ENCODE measurements around the gene SLC50A1. TPM values are rescaled to one million over a fixed set of nuclear protein-coding genes. Genes with fewer than 3 reads are reported as not detected.

Gene SLC50A1
- total RNA-seq, 2 donors from 2014 or later: 3.7 to 10.0 TPM

DNA sequence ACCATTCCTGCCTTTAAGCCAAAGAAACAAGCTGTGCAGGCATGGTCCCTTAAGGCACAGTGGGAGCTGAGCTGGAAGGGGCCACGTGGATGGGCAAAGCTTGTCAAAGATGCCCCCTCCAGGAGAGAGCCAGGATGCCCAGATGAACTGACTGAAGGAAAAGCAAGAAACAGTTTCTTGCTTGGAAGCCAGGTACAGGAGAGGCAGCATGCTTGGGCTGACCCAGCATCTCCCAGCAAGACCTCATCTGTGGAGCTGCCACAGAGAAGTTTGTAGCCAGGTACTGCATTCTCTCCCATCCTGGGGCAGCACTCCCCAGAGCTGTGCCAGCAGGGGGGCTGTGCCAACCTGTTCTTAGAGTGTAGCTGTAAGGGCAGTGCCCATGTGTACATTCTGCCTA lies 1.3 kb upstream of the SLC50A1 start:
- no peak for DNase-seq (ENCODE audit: low spot score)
- H3K4me3 ChIP-seq: no peak overlapping the region
- peak overlapping the region; percentile 97 to 99 for H3K27ac ChIP-seq
- no peaks in the 10 kb centered on the region for H3K27me3 ChIP-seq
- H3K4me1 ChIP-seq: peaks cover 0 to 84% of the 10 kb centered on the region in 2 donors
- H3K36me3 ChIP-seq: peaks cover 39% of the 10 kb centered on the region
- no peaks in the 10 kb centered on the region for H3K9me3 ChIP-seq
- TF ChIP-seq, protein P1, sequence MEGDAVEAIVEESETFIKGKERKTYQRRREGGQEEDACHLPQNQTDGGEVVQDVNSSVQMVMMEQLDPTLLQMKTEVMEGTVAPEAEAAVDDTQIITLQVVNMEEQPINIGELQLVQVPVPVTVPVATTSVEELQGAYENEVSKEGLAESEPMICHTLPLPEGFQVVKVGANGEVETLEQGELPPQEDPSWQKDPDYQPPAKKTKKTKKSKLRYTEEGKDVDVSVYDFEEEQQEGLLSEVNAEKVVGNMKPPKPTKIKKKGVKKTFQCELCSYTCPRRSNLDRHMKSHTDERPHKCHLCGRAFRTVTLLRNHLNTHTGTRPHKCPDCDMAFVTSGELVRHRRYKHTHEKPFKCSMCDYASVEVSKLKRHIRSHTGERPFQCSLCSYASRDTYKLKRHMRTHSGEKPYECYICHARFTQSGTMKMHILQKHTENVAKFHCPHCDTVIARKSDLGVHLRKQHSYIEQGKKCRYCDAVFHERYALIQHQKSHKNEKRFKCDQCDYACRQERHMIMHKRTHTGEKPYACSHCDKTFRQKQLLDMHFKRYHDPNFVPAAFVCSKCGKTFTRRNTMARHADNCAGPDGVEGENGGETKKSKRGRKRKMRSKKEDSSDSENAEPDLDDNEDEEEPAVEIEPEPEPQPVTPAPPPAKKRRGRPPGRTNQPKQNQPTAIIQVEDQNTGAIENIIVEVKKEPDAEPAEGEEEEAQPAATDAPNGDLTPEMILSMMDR (IDR thresholded peaks at IDR 0.05): no peak

DNA sequence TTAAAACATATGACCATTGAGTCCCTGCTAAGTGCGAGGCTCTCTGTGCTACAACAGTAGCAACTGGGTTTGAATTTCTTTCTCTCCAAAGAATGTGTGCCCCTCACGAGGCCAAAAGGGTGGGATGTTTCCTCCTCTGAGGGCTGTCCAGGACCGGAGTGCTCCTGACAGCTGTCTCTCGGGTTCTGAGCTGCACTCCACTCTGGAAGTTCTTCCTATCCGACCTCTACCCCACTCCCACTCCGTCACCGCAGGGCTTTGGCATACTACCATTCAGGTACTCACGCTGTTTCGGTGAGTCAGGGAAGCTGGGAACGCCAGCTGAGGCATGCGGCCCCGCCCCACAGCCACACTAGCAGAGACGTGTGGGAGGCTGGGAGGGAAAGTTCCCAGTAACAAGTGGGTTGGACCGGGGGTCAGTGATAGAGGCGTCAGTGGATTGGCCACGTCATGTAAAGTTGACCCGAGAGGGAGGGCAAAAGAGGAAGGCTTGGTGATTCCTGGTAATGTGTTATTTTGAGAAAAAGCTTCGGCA lies 705 bp upstream of the SLC50A1 start:
- DNase-seq (ENCODE audit: low spot score): peak; percentile 97
- peaks cover 0 to 84% of the 10 kb centered on the region in 2 donors for H3K4me1 ChIP-seq
- peaks cover 39% of the 10 kb centered on the region for H3K36me3 ChIP-seq

DNA sequence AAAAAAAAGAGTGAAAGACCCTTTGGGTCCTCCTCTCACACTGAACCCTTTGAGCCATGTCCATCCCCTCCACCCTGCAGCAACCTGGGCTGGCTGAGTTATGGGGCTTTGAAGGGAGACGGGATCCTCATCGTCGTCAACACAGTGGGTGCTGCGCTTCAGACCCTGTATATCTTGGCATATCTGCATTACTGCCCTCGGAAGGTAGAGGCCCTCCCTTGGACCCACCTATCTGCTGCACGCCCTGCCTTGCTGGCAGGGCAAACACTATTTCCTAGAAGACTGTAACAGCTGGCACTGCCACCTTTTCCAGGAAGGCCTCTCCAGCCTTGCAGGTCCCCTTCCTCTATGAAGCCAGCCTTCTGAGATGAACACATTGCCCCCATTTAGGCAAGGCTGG lies 1.1 kb downstream of the SLC50A1 start:
- TF ChIP-seq, protein P1 (IDR thresholded peaks at IDR 0.05): no peak
- Histone ChIP-seq H3K27ac (peak overlapping the region; percentile 97 to 99), H3K4me3 (peak overlapping the region; percentile 65 to 74), H3K36me3 (peaks cover 31% of the 10 kb centered on the region), H3K9me3 (no peaks in the 10 kb centered on the region), H3K4me1 (peaks cover 0 to 66% of the 10 kb centered on the region in 2 donors), H3K27me3 (no peaks in the 10 kb centered on the region)
- DNase-seq (ENCODE audit: low spot score): no peak

More for the DNA sequence above, 705 bp upstream of the SLC50A1 start:
- no peaks in the 10 kb centered on the region for H3K9me3 ChIP-seq
- H3K27me3 ChIP-seq: no peaks in the 10 kb centered on the region
- TF ChIP-seq, protein P1 (IDR thresholded peaks at IDR 0.05): no peak
- H3K27ac ChIP-seq: peak overlapping the region; percentile 97 to 99
- peak overlapping the region; percentile 65 to 74 for H3K4me3 ChIP-seq

DNA sequence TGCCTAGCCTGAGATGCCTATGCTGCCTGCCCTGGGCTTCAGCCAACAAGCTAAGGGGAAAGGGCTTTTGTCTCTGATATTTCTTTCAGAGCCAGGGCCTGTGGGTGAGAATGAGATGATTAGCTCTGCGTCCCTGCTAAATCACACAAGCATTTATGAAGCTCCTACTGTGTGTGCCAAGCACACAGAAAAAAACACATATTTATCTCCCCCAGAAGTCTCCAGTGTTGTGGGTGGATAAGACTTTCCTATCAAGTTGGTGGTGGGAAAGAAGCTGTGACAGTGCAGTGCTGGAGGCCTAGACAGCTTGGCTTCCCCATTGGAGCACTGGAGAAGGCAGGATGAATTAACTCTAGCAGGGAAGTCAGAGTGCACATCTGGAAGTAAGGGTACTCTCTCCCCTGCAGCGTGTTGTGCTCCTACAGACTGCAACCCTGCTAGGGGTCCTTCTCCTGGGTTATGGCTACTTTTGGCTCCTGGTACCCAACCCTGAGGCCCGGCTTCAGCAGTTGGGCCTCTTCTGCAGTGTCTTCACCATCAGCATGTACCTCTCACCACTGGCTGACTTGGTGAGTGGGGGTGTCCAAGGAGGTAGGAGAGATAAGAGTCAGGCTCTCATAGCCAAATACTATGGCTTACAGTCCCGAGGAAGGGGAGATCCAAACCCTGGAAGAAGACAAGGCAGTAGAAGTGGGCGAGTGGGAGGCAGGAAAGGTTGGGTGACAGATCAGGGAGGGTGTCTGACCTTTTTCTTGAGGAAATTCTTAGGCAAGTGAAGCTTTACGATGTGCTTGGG lies 1.7 kb downstream of the SLC50A1 start:
- H3K4me1 ChIP-seq: peaks cover 0 to 60% of the 10 kb centered on the region in 2 donors
- no peak for DNase-seq (ENCODE audit: low spot score)
- H3K4me3 ChIP-seq: no peak overlapping the region
- peak overlapping the region; percentile 97 to 99 for H3K27ac ChIP-seq
- peaks cover 25% of the 10 kb centered on the region for H3K36me3 ChIP-seq
- no peaks in the 10 kb centered on the region for H3K9me3 ChIP-seq
- H3K27me3 ChIP-seq: no peaks in the 10 kb centered on the region
- TF ChIP-seq, protein P1 (IDR thresholded peaks at IDR 0.05): no peak

DNA sequence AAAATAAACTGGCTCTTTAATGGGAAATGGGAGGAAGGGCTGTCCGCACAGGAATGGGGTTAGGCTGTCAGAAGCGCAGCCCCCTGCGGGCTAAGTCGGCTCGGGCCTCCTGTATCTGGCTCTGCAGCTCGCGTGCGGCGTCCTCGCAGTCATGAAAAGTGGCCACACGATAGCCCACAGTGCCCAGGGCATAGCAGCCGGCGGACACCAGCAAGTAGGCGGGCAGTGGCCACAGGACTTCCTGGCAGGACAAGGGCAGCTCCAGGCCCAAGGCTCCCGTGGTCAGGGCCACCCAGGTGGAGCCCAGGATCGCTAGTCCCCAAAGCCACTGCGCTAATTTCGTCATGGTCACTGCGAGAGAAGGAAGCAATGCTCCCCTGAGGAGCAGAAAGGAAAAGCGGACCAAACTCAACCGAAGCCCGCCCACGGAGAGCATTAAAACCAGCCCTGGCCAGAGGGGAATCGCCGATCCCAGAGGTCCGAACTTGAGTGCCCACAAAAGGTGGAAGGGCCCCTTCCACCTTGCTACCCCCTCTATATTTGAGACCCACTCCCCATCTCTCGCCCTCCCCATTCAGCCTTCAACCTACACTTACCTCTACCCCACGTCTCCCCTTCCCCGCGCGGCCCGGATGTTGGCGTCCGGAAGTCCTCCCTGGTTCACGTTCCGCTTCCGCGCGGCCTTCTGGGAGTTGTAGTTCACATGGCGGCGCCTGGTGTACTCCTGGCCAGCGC lies 4.4 kb downstream of the SLC50A1 start, which contains the start of gene DPM3:
Gene DPM3 (minus strand): TSS at position 637 of the 735 bp plus-strand sequence. CDS start 291 bp downstream, at position 346.
- peaks cover 0 to 37% of the 10 kb centered on the region in 2 donors for H3K4me1 ChIP-seq
- no peaks in the 10 kb centered on the region for H3K9me3 ChIP-seq
- H3K36me3 ChIP-seq: no peaks in the 10 kb centered on the region
- H3K4me3 ChIP-seq: peak within 1 kb of the TSS; percentile 70 to 86
- peak; percentile 90 for DNase-seq (ENCODE audit: low spot score)
- no peaks in the 10 kb centered on the region for H3K27me3 ChIP-seq
- peak within 1 kb of the TSS; percentile 85 to 91 for H3K27ac ChIP-seq
- TF ChIP-seq, protein P1 (IDR thresholded peaks at IDR 0.05): peak in 1 of 2 donors; percentile 13

Data from right atrium auricular region (tissue), 2 donors.